ENCODE results near the gene SMIM36.

GRCh38 chr17:55487695-55488432, 23.4 kb downstream of the SMIM36 start:
- TF ChIP-seq CTCF (IDR thresholded peaks at IDR 0.05) = no peak
- TF ChIP-seq POLR2A (IDR thresholded peaks at IDR 0.05) = no peak
- TF ChIP-seq POLR2AphosphoS5 (IDR thresholded peaks at IDR 0.05) = no peak
